ENCODE results near the gene ACTRT2. TPM values are rescaled to one million over a fixed set of nuclear protein-coding genes. Genes with fewer than 3 reads are reported as not detected.

ACTRT2 gene
- total RNA-seq, 1 donor from 2014 or later = not detected

GRCh38 chr1:3050603-3051002 lies 29.3 kb downstream of the ACTRT2 start:
- Mint-ChIP-seq H3K27ac (ENCODE audit: unreplicated experiment) (no peak overlapping the region), H3K4me1 (ENCODE audit: low read depth) (no peaks in the 10 kb centered on the region), H3K4me3 (ENCODE audit: unreplicated experiment) (no peak overlapping the region), H3K36me3 (ENCODE audit: low read depth) (no peaks in the 10 kb centered on the region), H3K9me3 (ENCODE audit: low read depth) (peaks cover 19% of the 10 kb centered on the region), H3K27me3 (ENCODE audit: low read depth) (peaks cover 51% of the 10 kb centered on the region)
- no peak for TF ChIP-seq CTCF (IDR thresholded peaks at IDR 0.05)
- DNase-seq (ENCODE audit: low spot score) = no peak

- Mint-ChIP-seq H3K36me3 (ENCODE audit: low read depth) (no peaks in the 10 kb centered on the region), H3K4me1 (ENCODE audit: low read depth) (no peaks in the 10 kb centered on the region), H3K27ac (ENCODE audit: unreplicated experiment) (no peak overlapping the region), H3K27me3 (ENCODE audit: low read depth) (peaks cover 50% of the 10 kb centered on the region), H3K4me3 (ENCODE audit: unreplicated experiment) (no peak overlapping the region), H3K9me3 (ENCODE audit: low read depth) (peaks cover 14% of the 10 kb centered on the region)
- peak; percentile 35 for DNase-seq (ENCODE audit: low spot score)
- TF ChIP-seq CTCF (IDR thresholded peaks at IDR 0.05) = no peak
Measured at GRCh38 chr1:3051270-3052268, 30.3 kb downstream of the ACTRT2 start.

- H3K27ac Mint-ChIP-seq (ENCODE audit: unreplicated experiment) = no peak overlapping the region
- no peak for TF ChIP-seq CTCF (IDR thresholded peaks at IDR 0.05)
- H3K9me3 Mint-ChIP-seq (ENCODE audit: low read depth) = peaks cover 15% of the 10 kb centered on the region
- no peak overlapping the region for H3K4me3 Mint-ChIP-seq (ENCODE audit: unreplicated experiment)
- DNase-seq (ENCODE audit: low spot score) = peak; percentile 72
- H3K27me3 Mint-ChIP-seq (ENCODE audit: low read depth) = peaks cover 51% of the 10 kb centered on the region
- H3K36me3 Mint-ChIP-seq (ENCODE audit: low read depth) = no peaks in the 10 kb centered on the region
- H3K4me1 Mint-ChIP-seq (ENCODE audit: low read depth) = no peaks in the 10 kb centered on the region
Measured at GRCh38 chr1:3052501-3052900, 31.2 kb downstream of the ACTRT2 start.

- Mint-ChIP-seq H3K9me3 (ENCODE audit: low read depth) (peaks cover 13% of the 10 kb centered on the region), H3K27me3 (ENCODE audit: low read depth) (peaks cover 52% of the 10 kb centered on the region), H3K4me1 (ENCODE audit: low read depth) (no peaks in the 10 kb centered on the region), H3K4me3 (ENCODE audit: unreplicated experiment) (no peak overlapping the region), H3K36me3 (ENCODE audit: low read depth) (peaks cover 2% of the 10 kb centered on the region), H3K27ac (ENCODE audit: unreplicated experiment) (no peak overlapping the region)
- TF ChIP-seq CTCF (IDR thresholded peaks at IDR 0.05) = no peak
- peak; percentile 46 for DNase-seq (ENCODE audit: low spot score)
Measured at GRCh38 chr1:3053366-3053980, 32.2 kb downstream of the ACTRT2 start.

GRCh38 chr1:3053986-3054385 lies 32.7 kb downstream of the ACTRT2 start:
- H3K27ac Mint-ChIP-seq (ENCODE audit: unreplicated experiment) = no peak overlapping the region

More at GRCh38 chr1:3053986-3054385, 32.7 kb downstream of the ACTRT2 start:
- peak; percentile 38 for DNase-seq (ENCODE audit: low spot score)
- Mint-ChIP-seq H3K36me3 (ENCODE audit: low read depth) (peaks cover 7% of the 10 kb centered on the region), H3K4me3 (ENCODE audit: unreplicated experiment) (no peak overlapping the region), H3K4me1 (ENCODE audit: low read depth) (no peaks in the 10 kb centered on the region), H3K27me3 (ENCODE audit: low read depth) (peaks cover 53% of the 10 kb centered on the region), H3K9me3 (ENCODE audit: low read depth) (peaks cover 18% of the 10 kb centered on the region)
- TF ChIP-seq CTCF (IDR thresholded peaks at IDR 0.05) = no peak

All from chondrocyte (in vitro differentiated cells).